ENCODE measurements around the gene HSPA12A. TPM values are rescaled to one million over a fixed set of nuclear protein-coding genes. Genes with fewer than 3 reads are reported as not detected.

Gene HSPA12A
- total and polyA plus RNA-seq, 4 donors = 2.0 to 9.8 (median 5.0) TPM

DNA sequence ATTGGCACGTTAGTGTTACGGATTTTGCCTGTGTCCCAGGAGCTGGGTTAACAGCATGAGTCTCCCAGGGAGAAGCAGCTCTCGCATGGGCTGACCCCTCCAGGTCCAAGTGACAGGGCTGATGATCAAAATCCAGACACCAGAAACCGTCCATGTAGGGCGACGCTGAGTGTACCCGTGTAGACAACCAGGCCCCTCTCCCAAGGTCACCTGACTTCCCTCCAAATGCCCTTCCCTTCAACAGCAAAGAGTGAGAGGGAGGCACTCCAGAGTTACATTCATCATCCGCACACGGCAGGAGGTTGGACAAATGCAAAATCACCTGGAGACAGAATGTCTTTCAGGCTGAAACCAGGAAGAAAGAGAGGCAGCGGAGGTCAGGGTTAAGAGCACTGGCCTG lies 14.9 kb upstream of the HSPA12A start:
- Histone ChIP-seq H3K4me3 (no peak overlapping the region), H3K9ac (ENCODE audit: insufficient read depth in 1 of 2, low read length in 2 of 2) (no peak overlapping the region), H3K27me3 (ENCODE audit: control insufficient read depth in 3 of 3, insufficient read depth in 3 of 3, low read length in 2 of 3) (no peaks in the 10 kb centered on the region), H3K36me3 (ENCODE audit: control insufficient read depth in 4 of 4, insufficient read depth in 4 of 4, low read length in 4 of 4) (no peaks in the 10 kb centered on the region), H3K4me1 (ENCODE audit: control insufficient read depth in 5 of 5, insufficient read depth in 5 of 5, low read length in 5 of 5) (peaks cover 0 to 9% (median 2%) of the 10 kb centered on the region in 5 donors), H3K27ac (ENCODE audit: low read depth in 1 of 2, low read length in 1 of 2) (no peak overlapping the region), H3K9me3 (ENCODE audit: control insufficient read depth in 4 of 4, insufficient read depth in 3 of 4, low read length in 3 of 4) (no peaks in the 10 kb centered on the region)
- DNase-seq (no peak), ATAC-seq (ENCODE audit: insufficient read depth, low FRiP score) (no peak)
- 85% methylated on average over 10 of the region's 10 CpGs for WGBS, 2 donors
- TF ChIP-seq, protein P1, sequence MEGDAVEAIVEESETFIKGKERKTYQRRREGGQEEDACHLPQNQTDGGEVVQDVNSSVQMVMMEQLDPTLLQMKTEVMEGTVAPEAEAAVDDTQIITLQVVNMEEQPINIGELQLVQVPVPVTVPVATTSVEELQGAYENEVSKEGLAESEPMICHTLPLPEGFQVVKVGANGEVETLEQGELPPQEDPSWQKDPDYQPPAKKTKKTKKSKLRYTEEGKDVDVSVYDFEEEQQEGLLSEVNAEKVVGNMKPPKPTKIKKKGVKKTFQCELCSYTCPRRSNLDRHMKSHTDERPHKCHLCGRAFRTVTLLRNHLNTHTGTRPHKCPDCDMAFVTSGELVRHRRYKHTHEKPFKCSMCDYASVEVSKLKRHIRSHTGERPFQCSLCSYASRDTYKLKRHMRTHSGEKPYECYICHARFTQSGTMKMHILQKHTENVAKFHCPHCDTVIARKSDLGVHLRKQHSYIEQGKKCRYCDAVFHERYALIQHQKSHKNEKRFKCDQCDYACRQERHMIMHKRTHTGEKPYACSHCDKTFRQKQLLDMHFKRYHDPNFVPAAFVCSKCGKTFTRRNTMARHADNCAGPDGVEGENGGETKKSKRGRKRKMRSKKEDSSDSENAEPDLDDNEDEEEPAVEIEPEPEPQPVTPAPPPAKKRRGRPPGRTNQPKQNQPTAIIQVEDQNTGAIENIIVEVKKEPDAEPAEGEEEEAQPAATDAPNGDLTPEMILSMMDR (IDR thresholded peaks at IDR 0.05; ENCODE audit: control extremely low read depth, extremely low read depth) = no peak

DNA sequence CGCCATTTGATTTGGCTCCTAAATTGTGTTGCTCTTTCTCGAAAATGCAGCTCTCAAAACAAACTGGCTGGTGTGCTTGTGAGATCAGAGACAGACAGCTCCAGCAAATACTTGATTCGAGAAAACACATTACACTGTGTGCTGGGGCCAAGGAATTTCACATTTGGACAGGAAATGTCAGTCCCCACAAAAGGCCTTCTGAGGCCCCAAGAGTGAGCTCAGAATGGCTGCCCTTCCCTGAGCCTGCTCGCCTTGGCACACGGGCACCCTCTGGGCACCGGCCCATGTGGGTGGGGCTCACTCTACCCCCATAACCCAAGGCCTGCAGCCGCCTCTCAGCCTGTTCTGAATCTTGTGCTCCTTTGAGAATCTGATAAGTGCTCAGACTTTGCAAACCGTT lies 13.9 kb upstream of the HSPA12A start:
- TF ChIP-seq, protein P1 (IDR thresholded peaks at IDR 0.05; ENCODE audit: control extremely low read depth, extremely low read depth) = no peak
- no peak overlapping the region for H3K4me3 ChIP-seq
- DNase-seq (peak; percentile 48 to 75 (median 59)), ATAC-seq (ENCODE audit: insufficient read depth, low FRiP score) (no peak)
- no peak overlapping the region for H3K9ac ChIP-seq (ENCODE audit: insufficient read depth in 1 of 2, low read length in 2 of 2)
- H3K27ac ChIP-seq (ENCODE audit: low read depth in 1 of 2, low read length in 1 of 2) = peak overlapping the region in 1 of 2 donors; percentile 33
- H3K27me3 ChIP-seq (ENCODE audit: control insufficient read depth in 3 of 3, insufficient read depth in 3 of 3, low read length in 2 of 3) = no peaks in the 10 kb centered on the region
- no peaks in the 10 kb centered on the region for H3K36me3 ChIP-seq (ENCODE audit: control insufficient read depth in 4 of 4, insufficient read depth in 4 of 4, low read length in 4 of 4)
- WGBS, 2 donors = 51 to 71% methylated on average over 8 of the region's 8 CpGs
- H3K4me1 ChIP-seq (ENCODE audit: control insufficient read depth in 5 of 5, insufficient read depth in 5 of 5, low read length in 5 of 5) = peaks cover 0 to 9% (median 2%) of the 10 kb centered on the region in 5 donors
- H3K9me3 ChIP-seq (ENCODE audit: control insufficient read depth in 4 of 4, insufficient read depth in 3 of 4, low read length in 3 of 4) = no peaks in the 10 kb centered on the region

DNA sequence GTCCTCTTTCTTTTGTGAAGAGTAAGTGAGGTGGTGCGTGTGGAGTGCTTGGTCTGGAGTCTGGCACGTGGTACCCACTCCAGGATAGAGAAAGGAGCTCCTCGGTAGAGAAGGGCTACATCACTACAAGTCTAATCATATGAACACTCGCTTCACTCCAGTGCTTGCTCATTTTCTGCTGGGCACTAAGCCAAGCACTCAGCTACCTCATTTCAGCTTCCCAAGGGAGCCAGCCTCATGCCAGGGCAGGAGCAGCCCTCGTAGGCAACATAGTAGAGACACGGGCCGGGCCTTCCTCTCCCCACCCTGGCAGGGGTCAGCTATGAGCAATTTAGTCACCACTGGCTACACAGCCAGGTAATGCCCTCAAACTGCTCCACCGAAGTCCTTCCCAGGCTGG lies 11.4 kb upstream of the HSPA12A start:
- Histone ChIP-seq H3K9ac (ENCODE audit: insufficient read depth in 1 of 2, low read length in 2 of 2) (no peak overlapping the region), H3K36me3 (ENCODE audit: control insufficient read depth in 4 of 4, insufficient read depth in 4 of 4, low read length in 4 of 4) (no peaks in the 10 kb centered on the region), H3K27ac (ENCODE audit: low read depth in 1 of 2, low read length in 1 of 2) (no peak overlapping the region), H3K4me1 (ENCODE audit: control insufficient read depth in 5 of 5, insufficient read depth in 5 of 5, low read length in 5 of 5) (peaks cover 0 to 9% (median 2%) of the 10 kb centered on the region in 5 donors), H3K9me3 (ENCODE audit: control insufficient read depth in 4 of 4, insufficient read depth in 3 of 4, low read length in 3 of 4) (no peaks in the 10 kb centered on the region), H3K4me3 (no peak overlapping the region), H3K27me3 (ENCODE audit: control insufficient read depth in 3 of 3, insufficient read depth in 3 of 3, low read length in 2 of 3) (no peaks in the 10 kb centered on the region)
- ATAC-seq (ENCODE audit: insufficient read depth, low FRiP score) (no peak), DNase-seq (peak in 1 of 3 donors; percentile 52)
- TF ChIP-seq, protein P1 (IDR thresholded peaks at IDR 0.05; ENCODE audit: control extremely low read depth, extremely low read depth) = no peak
- 52 to 84% methylated on average over 8 of the region's 8 CpGs for WGBS, 2 donors
